ENCODE results near the gene SRP14.

Gene SRP14

GRCh38 chr15:40054605-40054854 is 15.5 kb upstream of the SRP14 start:
- H3K4me3 ChIP-seq (ENCODE audit: control insufficient read depth in 1 of 7, extremely low read depth in 1 of 7, insufficient read depth in 4 of 7, low read depth in 2 of 7, low read length in 6 of 7), result peak overlapping the region in 2 of 7 experiments; percentile 6 to 12
- peak in 1 of 3 donors; percentile 60 for DNase-seq
- no peaks in the 10 kb centered on the region for H3K27me3 ChIP-seq (replicated peaks in 2 of 5; ENCODE audit: control insufficient read depth in 4 of 5, insufficient read depth in 5 of 5, low read length in 4 of 5)
- peaks cover 9 to 74% (median 52%) of the 10 kb centered on the region in 4 experiments for H3K4me1 ChIP-seq (ENCODE audit: control extremely low read depth in 1 of 4, control insufficient read depth in 4 of 4, insufficient read depth in 4 of 4, low read length in 3 of 4)
- POLR2A ChIA-PET, result interaction anchor here (2.3 kb wide), 1 partner anchor 52 kb away, joined by 7 read pairs; no protein-coding TSS in a partner anchor
- no peaks in the 10 kb centered on the region for H3K36me3 ChIP-seq (ENCODE audit: control insufficient read depth in 4 of 4, insufficient read depth in 4 of 4, low read length in 3 of 4)
- CTCF ChIA-PET, result interaction anchor here (1.0 to 5.8 kb wide), 3 partner anchors 9 to 51 kb away, joined by 6 to 59 read pairs (median 10); partner anchors contain the start of gene BMF
- WGBS (ENCODE audit: insufficient coverage), result 67% methylated on average over 1 of the region's 3 CpGs
- H3K9me3 ChIP-seq (ENCODE audit: control extremely low read depth in 1 of 5, control insufficient read depth in 4 of 5, insufficient read depth in 2 of 5, low read depth in 1 of 5, low read length in 4 of 5), result no peaks in the 10 kb centered on the region
- H3K27ac ChIP-seq (ENCODE audit: insufficient read depth in 1 of 2, low read depth in 1 of 2, low read length in 2 of 2, poor library complexity in 1 of 2, severe bottlenecking in 2 of 2), result no peak overlapping the region

- POLR2A ChIA-PET, result interaction anchor here (2.3 kb wide), 1 partner anchor 52 kb away, joined by 7 read pairs; no protein-coding TSS in a partner anchor
- CTCF ChIA-PET, result interaction anchor here (0.6 to 5.8 kb wide), 6 partner anchors 8 to 130 kb away, joined by 3 to 59 read pairs (median 5); partner anchors contain the start of gene BMF
Measured at GRCh38 chr15:40053831-40054604, 15.0 kb upstream of the SRP14 start.

GRCh38 chr15:40053079-40053830 is 14.3 kb upstream of the SRP14 start:
- CTCF ChIA-PET, result interaction anchor here (0.6 to 5.8 kb wide), 6 partner anchors 8 to 131 kb away, joined by 3 to 59 read pairs (median 4); partner anchors contain the start of gene BMF
- H3K36me3 ChIP-seq (ENCODE audit: control insufficient read depth in 4 of 4, insufficient read depth in 4 of 4, low read length in 3 of 4), result no peaks in the 10 kb centered on the region
- no peak overlapping the region for H3K27ac ChIP-seq (ENCODE audit: insufficient read depth in 1 of 2, low read depth in 1 of 2, low read length in 2 of 2, poor library complexity in 1 of 2, severe bottlenecking in 2 of 2)
- H3K4me3 ChIP-seq (ENCODE audit: control insufficient read depth in 1 of 7, extremely low read depth in 1 of 7, insufficient read depth in 4 of 7, low read depth in 2 of 7, low read length in 6 of 7), result no peak overlapping the region
- no peaks in the 10 kb centered on the region for H3K9me3 ChIP-seq (ENCODE audit: control extremely low read depth in 1 of 5, control insufficient read depth in 4 of 5, insufficient read depth in 2 of 5, low read depth in 1 of 5, low read length in 4 of 5)
- POLR2A ChIA-PET, result interaction anchor here (2.3 kb wide), 1 partner anchor 53 kb away, joined by 7 read pairs; no protein-coding TSS in a partner anchor
- peaks cover 14 to 74% (median 53%) of the 10 kb centered on the region in 4 experiments for H3K4me1 ChIP-seq (ENCODE audit: control extremely low read depth in 1 of 4, control insufficient read depth in 4 of 4, insufficient read depth in 4 of 4, low read length in 3 of 4)
- 91% methylated on average over 12 of the region's 12 CpGs for WGBS (ENCODE audit: insufficient coverage)
- no peak for DNase-seq
- H3K27me3 ChIP-seq (replicated peaks in 2 of 5; ENCODE audit: control insufficient read depth in 4 of 5, insufficient read depth in 5 of 5, low read length in 4 of 5), result no peaks in the 10 kb centered on the region

More at GRCh38 chr15:40053831-40054604, 15.0 kb upstream of the SRP14 start:
- Histone ChIP-seq H3K9me3 (ENCODE audit: control extremely low read depth in 1 of 5, control insufficient read depth in 4 of 5, insufficient read depth in 2 of 5, low read depth in 1 of 5, low read length in 4 of 5) (no peaks in the 10 kb centered on the region), H3K4me3 (ENCODE audit: control insufficient read depth in 1 of 7, extremely low read depth in 1 of 7, insufficient read depth in 4 of 7, low read depth in 2 of 7, low read length in 6 of 7) (peak overlapping the region in 2 of 7 experiments; percentile 6 to 12), H3K4me1 (ENCODE audit: control extremely low read depth in 1 of 4, control insufficient read depth in 4 of 4, insufficient read depth in 4 of 4, low read length in 3 of 4) (peaks cover 13 to 74% (median 52%) of the 10 kb centered on the region in 4 experiments), H3K36me3 (ENCODE audit: control insufficient read depth in 4 of 4, insufficient read depth in 4 of 4, low read length in 3 of 4) (no peaks in the 10 kb centered on the region), H3K27me3 (replicated peaks in 2 of 5; ENCODE audit: control insufficient read depth in 4 of 5, insufficient read depth in 5 of 5, low read length in 4 of 5) (no peaks in the 10 kb centered on the region), H3K27ac (ENCODE audit: insufficient read depth in 1 of 2, low read depth in 1 of 2, low read length in 2 of 2, poor library complexity in 1 of 2, severe bottlenecking in 2 of 2) (no peak overlapping the region)
- DNase-seq, result peak in 2 of 3 donors; percentile 38 to 47
- WGBS (ENCODE audit: insufficient coverage), result 46% methylated on average over 13 of the region's 14 CpGs

- Histone ChIP-seq H3K4me3 (ENCODE audit: control insufficient read depth in 1 of 7, extremely low read depth in 1 of 7, insufficient read depth in 4 of 7, low read depth in 2 of 7, low read length in 6 of 7) (no peak overlapping the region), H3K27ac (ENCODE audit: insufficient read depth in 1 of 2, low read depth in 1 of 2, low read length in 2 of 2, poor library complexity in 1 of 2, severe bottlenecking in 2 of 2) (no peak overlapping the region), H3K9me3 (ENCODE audit: control extremely low read depth in 1 of 5, control insufficient read depth in 4 of 5, insufficient read depth in 2 of 5, low read depth in 1 of 5, low read length in 4 of 5) (no peaks in the 10 kb centered on the region), H3K36me3 (ENCODE audit: control insufficient read depth in 4 of 4, insufficient read depth in 4 of 4, low read length in 3 of 4) (no peaks in the 10 kb centered on the region), H3K4me1 (ENCODE audit: control extremely low read depth in 1 of 4, control insufficient read depth in 4 of 4, insufficient read depth in 4 of 4, low read length in 3 of 4) (peaks cover 15 to 80% (median 58%) of the 10 kb centered on the region in 4 experiments), H3K27me3 (replicated peaks in 2 of 5; ENCODE audit: control insufficient read depth in 4 of 5, insufficient read depth in 5 of 5, low read length in 4 of 5) (no peaks in the 10 kb centered on the region)
- CTCF ChIA-PET, result interaction anchor here (1.1 to 5.8 kb wide), 3 partner anchors 43 to 53 kb away, joined by 3 to 59 read pairs (median 3); partner anchors contain the start of gene BMF
- DNase-seq, result no peak
- POLR2A ChIA-PET, result no interaction called here
- 88% methylated on average over 5 of the region's 6 CpGs for WGBS (ENCODE audit: insufficient coverage)
Measured at GRCh38 chr15:40052604-40053003, 13.6 kb upstream of the SRP14 start.

- Histone ChIP-seq H3K9me3 (ENCODE audit: control extremely low read depth in 1 of 5, control insufficient read depth in 4 of 5, insufficient read depth in 2 of 5, low read depth in 1 of 5, low read length in 4 of 5) (no peaks in the 10 kb centered on the region), H3K4me3 (ENCODE audit: control insufficient read depth in 1 of 7, extremely low read depth in 1 of 7, insufficient read depth in 4 of 7, low read depth in 2 of 7, low read length in 6 of 7) (no peak overlapping the region), H3K27ac (ENCODE audit: insufficient read depth in 1 of 2, low read depth in 1 of 2, low read length in 2 of 2, poor library complexity in 1 of 2, severe bottlenecking in 2 of 2) (no peak overlapping the region), H3K4me1 (ENCODE audit: control extremely low read depth in 1 of 4, control insufficient read depth in 4 of 4, insufficient read depth in 4 of 4, low read length in 3 of 4) (peaks cover 17 to 85% (median 66%) of the 10 kb centered on the region in 4 experiments), H3K27me3 (replicated peaks in 2 of 5; ENCODE audit: control insufficient read depth in 4 of 5, insufficient read depth in 5 of 5, low read length in 4 of 5) (no peaks in the 10 kb centered on the region), H3K36me3 (ENCODE audit: control insufficient read depth in 4 of 4, insufficient read depth in 4 of 4, low read length in 3 of 4) (no peaks in the 10 kb centered on the region)
- ChIA-PET POLR2A (no interaction called here), CTCF (interaction anchor here (1.0 to 5.8 kb wide), 5 partner anchors 15 to 132 kb away, joined by 3 to 59 read pairs (median 3); partner anchors contain the start of gene BMF)
- WGBS (ENCODE audit: insufficient coverage), result 98% methylated on average over 6 of the region's 11 CpGs
- no peak for DNase-seq
Measured at GRCh38 chr15:40051616-40052415, 12.8 kb upstream of the SRP14 start.

GRCh38 chr15:40050788-40051470 is 11.9 kb upstream of the SRP14 start:
- no peaks in the 10 kb centered on the region for H3K27me3 ChIP-seq (replicated peaks in 2 of 5; ENCODE audit: control insufficient read depth in 4 of 5, insufficient read depth in 5 of 5, low read length in 4 of 5)
- H3K27ac ChIP-seq (ENCODE audit: insufficient read depth in 1 of 2, low read depth in 1 of 2, low read length in 2 of 2, poor library complexity in 1 of 2, severe bottlenecking in 2 of 2), result no peak overlapping the region
- no peak for DNase-seq
- WGBS (ENCODE audit: insufficient coverage), result 94% methylated on average over 9 of the region's 12 CpGs
- H3K36me3 ChIP-seq (ENCODE audit: control insufficient read depth in 4 of 4, insufficient read depth in 4 of 4, low read length in 3 of 4), result no peaks in the 10 kb centered on the region
- ChIA-PET POLR2A (no interaction called here), CTCF (interaction anchor here (1.3 to 5.8 kb wide), 3 partner anchors 16 to 54 kb away, joined by 3 to 59 read pairs (median 3); partner anchors contain the start of gene BMF)
- no peaks in the 10 kb centered on the region for H3K9me3 ChIP-seq (ENCODE audit: control extremely low read depth in 1 of 5, control insufficient read depth in 4 of 5, insufficient read depth in 2 of 5, low read depth in 1 of 5, low read length in 4 of 5)
- H3K4me3 ChIP-seq (ENCODE audit: control insufficient read depth in 1 of 7, extremely low read depth in 1 of 7, insufficient read depth in 4 of 7, low read depth in 2 of 7, low read length in 6 of 7), result no peak overlapping the region
- H3K4me1 ChIP-seq (ENCODE audit: control extremely low read depth in 1 of 4, control insufficient read depth in 4 of 4, insufficient read depth in 4 of 4, low read length in 3 of 4), result peaks cover 19 to 85% (median 69%) of the 10 kb centered on the region in 4 experiments
